NB4 (cell line): ENCODE measurements around the gene RADIL.

Experiments
- CTCF ChIP-seq: IDR thresholded peaks from one replicate; pipeline ENCODE4 v1.5.1; 2012; ENCODE audit warnings: low read depth, low read length
- MYC ChIP-seq: IDR thresholded peaks from 2 replicates; pipeline ENCODE4 v1.6.1; 2011; ENCODE audit warnings: low read depth, low read length
- POLR2A ChIP-seq: IDR thresholded peaks from 2 replicates; pipeline ENCODE4 v1.6.1; 2011; ENCODE audit warnings: mild to moderate bottlenecking; ENCODE audit not compliant: insufficient read length; ENCODE audit errors: extremely low read depth

- TF ChIP-seq POLR2A (no peak), CTCF (no peak), MYC (no peak)
These were observed 73.8 kb downstream of the RADIL start for GRCh38 chr7:4809666-4810065.
